T1000 (cell line): ENCODE results near the gene ADK.
A peak's percentile ranks its signal among the peaks of the same experiment; 100 is the strongest.
"Not testable (repeated sequence)": the region's sequence is repeated elsewhere in the genome, so short reads cannot be mapped to it uniquely, and the experiment has no call there.

ENCODE experiments used
- DNase-seq: peaks from one replicate; lab custom pipeline; 2025; ENCODE audit warnings: mixed read lengths; lab: John Stamatoyannopoulos, UW

Gene ADK

DNA sequence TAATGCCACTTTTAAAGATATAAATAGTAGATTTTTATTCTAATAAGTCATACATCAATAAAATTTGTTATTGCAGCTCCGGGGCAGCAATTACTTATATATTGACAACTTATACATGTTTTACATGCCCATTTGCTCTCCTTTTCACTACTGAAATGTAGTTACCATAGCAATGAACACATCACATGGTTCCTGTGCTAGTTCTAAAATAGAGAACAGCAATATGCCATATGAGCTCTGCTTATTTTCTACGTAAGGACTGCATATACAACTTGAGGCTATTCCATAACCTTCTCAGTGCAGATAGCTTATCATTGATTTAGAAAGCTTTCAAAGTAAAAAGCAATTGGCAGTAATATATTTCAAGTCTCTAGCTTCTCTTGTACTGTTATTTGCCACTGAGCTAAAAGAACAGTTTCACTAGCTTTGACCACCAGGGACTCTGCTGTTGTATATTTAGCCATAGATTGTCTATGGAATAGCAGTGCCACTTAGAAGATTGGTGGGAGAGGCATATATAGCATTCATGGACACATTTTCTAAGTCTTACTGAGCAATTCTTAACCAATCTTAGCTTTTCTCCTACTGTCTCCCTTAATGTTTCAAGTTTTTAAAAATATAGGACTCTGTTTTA, 405.2 kb downstream of the ADK start:
- no peak for DNase-seq

GRCh38 chr10:74557098-74557497, 406.1 kb downstream of the ADK start:
- no peak for DNase-seq

GRCh38 chr10:74558403-74558802, 407.4 kb downstream of the ADK start:
- DNase-seq, result no peak

GRCh38 chr10:74558897-74559296, 407.9 kb downstream of the ADK start:
- DNase-seq, result no peak

DNA sequence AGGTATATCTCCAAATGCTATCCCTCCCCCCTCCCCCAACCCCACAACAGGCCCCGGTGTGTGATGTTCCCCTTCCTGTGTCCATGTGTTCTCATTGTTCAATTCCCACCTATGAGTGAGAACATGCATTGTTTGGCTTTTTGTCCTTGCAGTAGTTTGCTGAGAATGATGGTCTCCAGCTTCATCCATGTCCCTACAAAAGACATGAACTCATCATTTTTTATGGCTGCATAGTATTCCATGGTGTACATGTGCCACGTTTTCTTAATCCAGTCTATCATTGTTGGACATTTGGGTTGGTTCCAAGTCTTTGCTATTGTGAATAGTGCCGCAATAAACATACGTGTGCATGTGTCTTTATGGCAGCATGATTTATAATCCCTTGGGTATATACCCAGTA, 417.9 kb downstream of the ADK start:
- not testable (repeated sequence) for DNase-seq

GRCh38 chr10:74573497-74573896, 422.5 kb downstream of the ADK start:
- not testable (repeated sequence) for DNase-seq

GRCh38 chr10:74575191-74575720, 424.2 kb downstream of the ADK start:
- DNase-seq, result no peak

DNA sequence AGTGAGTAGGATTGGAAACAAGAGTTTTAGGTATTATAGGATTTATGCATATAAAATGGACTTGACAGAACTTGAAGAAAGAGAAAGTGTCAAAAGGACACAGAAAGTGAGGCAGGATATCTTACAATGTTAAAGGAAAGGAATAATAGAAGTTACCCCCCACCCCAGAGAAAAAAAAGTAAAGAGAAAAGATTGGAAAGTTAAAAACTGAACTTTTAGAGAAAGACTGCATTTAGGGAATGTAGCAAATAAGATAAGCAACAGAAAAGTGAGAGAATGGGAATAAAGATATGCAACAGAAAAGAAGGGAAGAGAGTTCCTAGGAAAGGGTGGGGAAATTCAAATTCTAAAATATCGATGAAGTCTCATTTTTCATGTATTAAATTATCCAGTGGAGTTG, 424.9 kb downstream of the ADK start:
- DNase-seq, result no peak

DNA sequence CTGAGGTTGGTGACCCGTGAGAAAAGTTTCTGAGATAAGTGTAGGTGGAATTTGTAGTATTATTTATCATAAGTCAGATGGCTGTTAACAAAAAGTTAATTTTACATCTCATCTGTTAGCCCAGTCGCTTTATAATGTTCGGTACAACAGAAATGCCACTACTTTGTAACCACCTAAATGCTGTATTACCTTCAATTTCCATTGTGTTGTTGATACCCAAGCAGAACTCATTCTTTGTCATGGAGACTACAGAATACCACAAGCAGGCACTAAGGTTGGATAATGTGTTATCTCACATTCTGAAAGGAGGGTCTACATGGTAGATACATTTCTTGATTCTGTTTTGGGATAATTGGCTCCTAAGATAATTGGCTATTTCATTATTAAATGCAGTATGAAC, 425.6 kb downstream of the ADK start:
- DNase-seq, result no peak

DNA sequence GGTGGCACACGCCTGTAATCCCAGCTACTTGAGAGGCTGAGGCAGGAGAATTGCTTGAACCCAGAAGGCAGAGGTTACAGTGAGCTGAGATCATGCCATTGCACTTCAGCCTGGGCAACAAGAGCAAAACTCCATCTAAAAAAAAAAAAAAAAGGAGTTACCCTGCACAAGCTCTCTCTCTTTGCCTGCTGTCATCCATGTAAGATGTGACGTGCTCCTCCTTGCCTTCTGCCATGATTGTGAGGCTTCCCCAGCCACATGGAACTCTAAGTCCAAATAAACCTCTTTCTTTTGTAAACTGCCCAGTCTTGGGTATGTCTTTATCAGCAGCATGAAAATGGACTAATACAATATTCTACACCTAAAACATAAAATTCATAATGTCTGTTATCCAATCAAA, 429.4 kb downstream of the ADK start:
- not testable (repeated sequence) for DNase-seq

GRCh38 chr10:74582566-74582965, 431.5 kb downstream of the ADK start:
- no peak for DNase-seq

GRCh38 chr10:74585231-74586087, 434.4 kb downstream of the ADK start:
- no peak for DNase-seq

DNA sequence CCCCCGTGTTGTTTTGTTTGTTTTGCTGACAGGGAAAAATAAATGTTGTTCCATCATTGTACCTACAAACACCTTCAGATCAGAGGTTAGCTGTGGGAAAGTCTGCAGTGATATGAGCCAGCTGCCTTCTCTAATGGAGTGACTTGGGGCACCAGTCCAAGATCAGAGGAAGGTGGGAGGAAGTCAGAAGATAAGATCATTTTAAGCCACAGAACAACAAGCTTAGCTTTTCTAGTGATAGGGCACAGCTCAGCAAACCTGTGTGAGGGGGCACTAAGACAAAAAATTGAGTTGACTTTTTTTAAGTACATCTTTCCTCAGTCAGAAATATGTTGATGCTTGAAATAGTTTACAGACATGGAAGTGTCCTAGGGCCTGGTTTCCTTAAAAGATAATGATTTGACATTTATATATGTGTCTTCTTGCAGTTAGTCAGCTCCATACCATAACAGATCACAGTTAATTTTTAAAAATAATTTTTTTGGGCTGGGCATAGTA, 435.1 kb downstream of the ADK start:
- DNase-seq, result no peak

DNA sequence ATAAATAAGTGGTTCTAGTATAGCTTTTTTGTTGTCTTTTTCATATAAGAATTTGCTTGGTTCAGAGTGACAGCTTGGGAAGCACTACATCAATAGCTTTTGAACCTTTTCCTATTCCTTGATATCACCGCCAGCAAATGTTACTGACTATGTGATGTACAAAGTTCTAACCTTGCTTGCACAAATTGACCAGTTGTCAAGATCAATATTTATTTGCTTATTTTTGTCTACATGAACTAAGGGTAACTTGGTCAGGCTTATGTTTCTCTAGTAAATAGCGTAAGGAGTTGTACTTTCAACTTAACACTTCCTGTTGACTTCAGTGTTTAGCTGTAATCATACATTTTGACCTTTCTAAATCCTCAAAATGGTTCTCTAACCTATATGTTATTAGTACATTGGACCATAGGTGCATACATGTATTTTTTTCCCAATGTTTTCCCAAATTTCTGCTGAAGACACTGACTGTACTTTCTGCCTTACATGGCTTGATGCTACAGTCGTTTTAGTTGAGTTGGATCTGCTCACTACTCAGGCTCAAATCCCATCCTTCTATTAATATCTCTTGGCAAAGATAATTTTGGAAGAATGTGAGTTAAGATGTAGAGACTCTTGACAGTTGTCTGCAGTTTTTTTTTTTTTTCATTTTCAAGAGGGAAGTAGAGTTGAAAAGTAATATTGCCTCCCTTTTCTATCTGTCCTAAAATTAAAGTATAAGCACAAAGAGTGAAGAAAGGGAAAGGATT, 436.3 kb downstream of the ADK start:
- DNase-seq, result no peak

- peak; percentile 56 for DNase-seq
Measured at GRCh38 chr10:74589226-74589673, 438.2 kb downstream of the ADK start.

- no peak for DNase-seq
Measured at GRCh38 chr10:74589851-74590250, 438.8 kb downstream of the ADK start.

DNA sequence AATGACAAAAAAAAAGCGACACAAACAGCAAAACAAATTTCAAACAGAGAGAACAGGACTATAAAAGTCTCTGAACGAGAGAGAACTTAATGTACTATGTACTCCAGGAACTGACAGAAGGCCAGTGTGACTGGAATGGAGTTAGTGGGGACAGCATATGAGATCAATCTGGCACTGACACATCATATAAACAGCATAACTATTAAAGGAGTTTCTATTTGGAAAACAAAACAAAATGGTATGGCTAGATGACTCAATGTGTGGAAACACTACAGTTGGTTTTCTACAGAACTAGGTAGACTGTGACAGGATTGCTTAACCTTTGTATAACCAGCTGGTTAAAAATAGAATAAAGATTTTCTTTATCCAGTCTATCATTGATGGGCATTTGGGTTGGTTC, 442.4 kb downstream of the ADK start:
- DNase-seq, result no peak

- no peak for DNase-seq
Measured at GRCh38 chr10:74596713-74597112, 445.7 kb downstream of the ADK start.

GRCh38 chr10:74598891-74599566, 448.0 kb downstream of the ADK start:
- DNase-seq, result no peak

DNA sequence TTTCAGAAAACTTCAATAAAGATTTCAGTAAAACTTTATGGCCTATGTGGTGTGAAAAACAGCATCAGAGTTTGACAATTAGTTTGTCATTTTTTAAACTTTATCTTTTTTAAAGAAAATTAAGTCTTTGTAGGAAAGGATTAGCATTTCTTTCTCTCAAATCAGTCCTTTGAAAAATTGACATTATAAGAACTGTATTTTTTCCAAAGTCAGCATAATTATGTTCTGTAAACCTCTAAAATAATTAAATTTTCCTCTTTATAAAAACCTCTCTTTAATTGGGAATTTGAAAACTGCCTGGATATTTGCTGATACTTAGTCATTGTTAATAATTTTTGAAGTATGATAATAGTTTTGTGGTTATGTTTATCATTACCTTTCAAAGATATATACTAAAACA, 448.7 kb downstream of the ADK start:
- DNase-seq, result no peak

DNA sequence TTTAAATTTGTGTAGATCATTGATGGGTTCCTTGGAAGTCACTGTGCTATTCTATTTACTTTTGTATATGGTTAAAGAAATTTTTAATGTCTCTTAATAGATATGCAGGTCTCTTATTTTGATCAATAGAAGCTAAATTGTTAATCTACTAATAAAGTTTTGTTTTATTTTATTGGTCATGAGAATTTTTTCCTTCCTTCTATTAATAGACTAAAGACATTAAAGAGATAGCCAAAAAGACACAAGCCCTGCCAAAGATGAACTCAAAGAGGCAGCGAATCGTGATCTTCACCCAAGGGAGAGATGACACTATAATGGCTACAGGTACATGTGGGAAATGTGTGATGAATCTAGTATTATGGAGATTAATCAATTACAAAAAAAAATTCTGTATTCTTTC, 449.1 kb downstream of the ADK start:
- no peak for DNase-seq

DNA sequence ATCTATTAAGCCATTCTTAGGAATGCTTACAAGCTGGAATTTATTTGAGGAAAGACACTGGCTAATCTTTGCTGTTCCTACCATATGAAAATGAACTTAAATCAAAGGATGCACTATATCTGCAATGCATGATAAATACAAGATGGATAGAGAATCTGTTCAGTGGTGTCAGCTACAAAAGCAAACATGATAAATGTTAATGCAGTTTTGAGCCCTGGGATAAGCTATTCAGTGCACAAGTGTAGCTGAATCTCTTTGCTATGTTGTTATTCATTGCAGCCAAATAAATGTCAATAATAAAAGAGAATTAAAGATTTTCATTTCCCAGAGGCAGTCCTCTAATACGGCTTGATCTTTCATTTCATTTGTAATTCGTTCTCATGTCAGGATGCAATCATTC, 451.6 kb downstream of the ADK start:
- DNase-seq, result no peak
